Umbilical cord (tissue), 2 donors: ENCODE results near the gene THRSP. TPM values are rescaled to one million over a fixed set of nuclear protein-coding genes. Genes with fewer than 3 reads are reported as not detected.
"Not testable (repeated sequence)": the region's sequence is repeated elsewhere in the genome, so short reads cannot be mapped to it uniquely, and the experiment has no call there.

Experiments
- DNase-seq: peaks from one replicate; pipeline ENCODE4 v3.0.0-alpha.2; 2015; ENCODE audit warnings: low spot score
- total RNA-seq: library from RNA; depleted of rRNA; stranded (reverse); fragments of >200 nt; gene quantifications from one replicate; pipeline ENCODE4 v1.2.3, GENCODE V29; 2014; ENCODE audit warnings: low replicate concordance; ENCODE audit not compliant: insufficient read depth

THRSP gene
- total RNA-seq, 1 donor from 2014 or later = 3.1 TPM

GRCh38 chr11:78086521-78087074, 22.9 kb downstream of the THRSP start:
- DNase-seq = not testable (repeated sequence)

- no peak for DNase-seq
Measured at GRCh38 chr11:78094250-78094649, 30.6 kb downstream of the THRSP start.

- no peak for DNase-seq
Measured at GRCh38 chr11:78097666-78098385, 34.2 kb downstream of the THRSP start.

- DNase-seq = no peak
Measured at GRCh38 chr11:78099666-78100065, 36.0 kb downstream of the THRSP start.

GRCh38 chr11:78100261-78100660, 36.6 kb downstream of the THRSP start:
- DNase-seq = no peak

GRCh38 chr11:78100676-78101472, 37.2 kb downstream of the THRSP start:
- no peak for DNase-seq

- DNase-seq = peak; percentile 96
Measured at GRCh38 chr11:78109081-78110015, 45.7 kb downstream of the THRSP start.

- no peak for DNase-seq
Measured at GRCh38 chr11:78110351-78110750, 46.7 kb downstream of the THRSP start.

- DNase-seq = no peak
Measured at GRCh38 chr11:78110830-78111229, 47.2 kb downstream of the THRSP start.

- DNase-seq = no peak
Measured at GRCh38 chr11:78111298-78111697, 47.6 kb downstream of the THRSP start.

- DNase-seq = no peak
Measured at GRCh38 chr11:78112582-78113275, 49.1 kb downstream of the THRSP start.

Other genes with a start within 250 kb of the THRSP start
- gene RSF1, start 243.1 kb upstream of the THRSP start, total RNA-seq = 65.2 TPM
- gene AAMDC, start 242.7 kb upstream of the THRSP start, total RNA-seq = 16.1 TPM
- 46.9 TPM for gene INTS4, start 69.2 kb upstream of the THRSP start, total RNA-seq
- gene KCTD14, start 40.6 kb upstream of the THRSP start, total RNA-seq = 0.48 TPM
- 57.5 TPM for gene NDUFC2, start 16.0 kb downstream of the THRSP start, total RNA-seq
- gene ALG8, start 75.8 kb downstream of the THRSP start, total RNA-seq = 32.3 TPM
- gene KCTD21, start 124.8 kb downstream of the THRSP start, total RNA-seq = 5.8 TPM
- gene USP35, start 125.1 kb downstream of the THRSP start, total RNA-seq = 33.2 TPM